ENCODE data around the gene PTPRD.

The PTPRD gene

GRCh38 chr9:8332331-8332650, 2280.5 kb downstream of the PTPRD start:
- no peaks in the 10 kb centered on the region for H3K36me3 ChIP-seq (ENCODE audit: low read length)
- H3K9ac ChIP-seq (ENCODE audit: low read length), result no peak overlapping the region
- no peaks in the 10 kb centered on the region for H3F3A ChIP-seq (ENCODE audit: insufficient read depth)
- no peak overlapping the region for H3K27ac ChIP-seq (ENCODE audit: low read depth, low read length)
- H3K79me2 ChIP-seq (ENCODE audit: insufficient read depth, low read length), result no peaks in the 10 kb centered on the region
- TF ChIP-seq EZH2phosphoT487 (conservative IDR thresholded peaks at IDR 0.05; ENCODE audit: low read length) (no peak), CTCF (IDR thresholded peaks at IDR 0.05; ENCODE audit: insufficient read depth, low read length, poor library complexity, severe bottlenecking) (no peak)
- H3K4me2 ChIP-seq (ENCODE audit: low read depth, low read length, poor library complexity, severe bottlenecking), result no peak overlapping the region
- no peaks in the 10 kb centered on the region for H4K20me1 ChIP-seq (ENCODE audit: low read depth, low read length)
- no peaks in the 10 kb centered on the region for H3K9me3 ChIP-seq (ENCODE audit: insufficient read depth, low read length)
- no peaks in the 10 kb centered on the region for H3K27me3 ChIP-seq (ENCODE audit: low read length)
- H3K4me3 ChIP-seq (ENCODE audit: insufficient read depth, low read length, poor library complexity, severe bottlenecking), result no peak overlapping the region
- no peak overlapping the region for H2AFZ ChIP-seq (ENCODE audit: low read depth, low read length, severe bottlenecking)
- no peaks in the 10 kb centered on the region for H3K9me2 ChIP-seq (replicated peaks; ENCODE audit: insufficient read depth, low read length)

- H3K9me3 ChIP-seq (ENCODE audit: insufficient read depth, low read length), result no peaks in the 10 kb centered on the region
- no peaks in the 10 kb centered on the region for H3K79me2 ChIP-seq (ENCODE audit: insufficient read depth, low read length)
- H3K9ac ChIP-seq (ENCODE audit: low read length), result no peak overlapping the region
- no peaks in the 10 kb centered on the region for H3K27me3 ChIP-seq (ENCODE audit: low read length)
- no peak overlapping the region for H3K27ac ChIP-seq (ENCODE audit: low read depth, low read length)
- H4K20me1 ChIP-seq (ENCODE audit: low read depth, low read length), result no peaks in the 10 kb centered on the region
- no peaks in the 10 kb centered on the region for H3F3A ChIP-seq (ENCODE audit: insufficient read depth)
- no peaks in the 10 kb centered on the region for H3K36me3 ChIP-seq (ENCODE audit: low read length)
- no peak overlapping the region for H2AFZ ChIP-seq (ENCODE audit: low read depth, low read length, severe bottlenecking)
- TF ChIP-seq EZH2phosphoT487 (conservative IDR thresholded peaks at IDR 0.05; ENCODE audit: low read length) (no peak), CTCF (IDR thresholded peaks at IDR 0.05; ENCODE audit: insufficient read depth, low read length, poor library complexity, severe bottlenecking) (no peak)
- H3K4me3 ChIP-seq (ENCODE audit: insufficient read depth, low read length, poor library complexity, severe bottlenecking), result no peak overlapping the region
- no peaks in the 10 kb centered on the region for H3K9me2 ChIP-seq (replicated peaks; ENCODE audit: insufficient read depth, low read length)
- H3K4me2 ChIP-seq (ENCODE audit: low read depth, low read length, poor library complexity, severe bottlenecking), result no peak overlapping the region
Measured at GRCh38 chr9:8331507-8332330, 2281.1 kb downstream of the PTPRD start.

GRCh38 chr9:8329561-8330283, 2283.1 kb downstream of the PTPRD start:
- no peaks in the 10 kb centered on the region for H3K27me3 ChIP-seq (ENCODE audit: low read length)
- no peaks in the 10 kb centered on the region for H3K9me2 ChIP-seq (replicated peaks; ENCODE audit: insufficient read depth, low read length)
- H4K20me1 ChIP-seq (ENCODE audit: low read depth, low read length), result no peaks in the 10 kb centered on the region
- H3K27ac ChIP-seq (ENCODE audit: low read depth, low read length), result no peak overlapping the region
- no peaks in the 10 kb centered on the region for H3F3A ChIP-seq (ENCODE audit: insufficient read depth)
- no peaks in the 10 kb centered on the region for H3K9me3 ChIP-seq (ENCODE audit: insufficient read depth, low read length)
- no peak overlapping the region for H3K9ac ChIP-seq (ENCODE audit: low read length)
- H3K4me2 ChIP-seq (ENCODE audit: low read depth, low read length, poor library complexity, severe bottlenecking), result no peak overlapping the region
- H3K79me2 ChIP-seq (ENCODE audit: insufficient read depth, low read length), result no peaks in the 10 kb centered on the region
- no peak overlapping the region for H3K4me3 ChIP-seq (ENCODE audit: insufficient read depth, low read length, poor library complexity, severe bottlenecking)
- H2AFZ ChIP-seq (ENCODE audit: low read depth, low read length, severe bottlenecking), result no peak overlapping the region
- no peak for TF ChIP-seq EZH2phosphoT487 (conservative IDR thresholded peaks at IDR 0.05; ENCODE audit: low read length)
- TF ChIP-seq CTCF (IDR thresholded peaks at IDR 0.05; ENCODE audit: insufficient read depth, low read length, poor library complexity, severe bottlenecking), result no peak
- no peaks in the 10 kb centered on the region for H3K36me3 ChIP-seq (ENCODE audit: low read length)
